B cell (primary cell): Measurements from ENCODE around the gene KIRREL3. TPM values are rescaled to one million over a fixed set of nuclear protein-coding genes. Genes with fewer than 3 reads are reported as not detected.

Experiments used
- ATAC-seq: fragments of 200-7000 bp; cut with Tn5 transposase; one replicate; pipeline ENCODE4 v1.10.0; 2021; ENCODE audit warnings: low read depth, mild to moderate bottlenecking, moderate number of reproducible peaks, moderate library complexity
- CTCF ChIA-PET: fragments of 350-600 bp; sonication (Branson Sonifier 250); formaldehyde crosslinking; loops from one replicate; lab custom pipeline; 2021; ENCODE audit warnings: antibody characterized with exemption, inconsistent platforms; lab: Charles Lee
- POLR2A ChIA-PET: fragments of 350-600 bp; sonication (Branson Sonifier 250); formaldehyde crosslinking; loops from one replicate; lab custom pipeline; 2021; ENCODE audit warnings: antibody characterized with exemption; lab: Charles Lee
- DNase-seq: peaks from one replicate; pipeline ENCODE4 v3.0.0; 2013
- H2AFZ ChIP-seq: 2 replicates; pipeline ENCODE4 v1.6.1; 2012; ENCODE audit warnings: mild to moderate bottlenecking, low read depth, low read length; ENCODE audit not compliant: insufficient read depth, poor library complexity, severe bottlenecking
- H3K27ac ChIP-seq, 2 donors: 1 replicate in 1 of 2; 2 replicates in 1 of 2; pipeline ENCODE4 v1.5.1; 2012 to 2013; ENCODE audit warnings: low read length in 2 of 2, mild to moderate bottlenecking in 2 of 2, moderate library complexity in 1 of 2
- H3K27me3 ChIP-seq, 4 experiments: fragments of 200-600 bp in 1 of 4; sonication (generic) in 1 of 4; replicated peaks in 1 of 4; 1 replicate in 2 of 4; 2 replicates in 2 of 4; pipeline versions ENCODE4 v1.6.1 to v1.7.0; 2013 to 2016; ENCODE audit warnings: low read length in 3 of 4, mild to moderate bottlenecking in 2 of 4, mixed read lengths in 1 of 4, moderate library complexity in 1 of 4; ENCODE audit not compliant: insufficient read depth in 4 of 4, control insufficient read depth in 3 of 4; ENCODE audit errors: control extremely low read depth in 1 of 4
- H3K36me3 ChIP-seq, 2 experiments: replicated peaks in 1 of 2; 1 replicate in 1 of 2; 2 replicates in 1 of 2; pipeline versions ENCODE4 v1.6.1 to v1.7.1; 2013; ENCODE audit warnings: low read length in 1 of 2; ENCODE audit not compliant: insufficient read depth in 2 of 2, control insufficient read depth in 1 of 2; ENCODE audit errors: control extremely low read depth in 1 of 2, extremely low read depth in 1 of 2
- H3K4me1 ChIP-seq, 2 donors: fragments of 200-600 bp in 1 of 2; sonication (generic) in 1 of 2; 1 replicate in 1 of 2; 2 replicates in 1 of 2; pipeline versions ENCODE4 v1.5.1 to v1.6.1; 2013 to 2017; ENCODE audit warnings: low read length in 2 of 2; ENCODE audit not compliant: control insufficient read depth in 2 of 2, insufficient read depth in 2 of 2
- H3K4me2 ChIP-seq: replicated peaks from 2 replicates; pipeline ENCODE3; 2012; ENCODE audit warnings: mild to moderate bottlenecking, low read depth, low read length; ENCODE audit not compliant: poor library complexity, severe bottlenecking
- H3K4me3 ChIP-seq, 5 experiments: fragments of 200-600 bp in 1 of 5; sonication (generic) in 1 of 5; 1 replicate in 3 of 5; 2 replicates in 2 of 5; pipeline versions ENCODE4 v1.5.1 to v1.7.0; 2011 to 2016; ENCODE audit warnings: low read length in 4 of 5, mild to moderate bottlenecking in 4 of 5, low read depth in 2 of 5, control low read depth in 1 of 5, moderate library complexity in 1 of 5; ENCODE audit not compliant: insufficient read depth in 1 of 5; ENCODE audit errors: control extremely low read depth in 1 of 5, extremely low read depth in 1 of 5
- H3K79me2 ChIP-seq: fragments of 200-600 bp; sonication (generic); one replicate; pipeline ENCODE4 v1.6.0; 2016; ENCODE audit warnings: low read length; ENCODE audit not compliant: control insufficient read depth, insufficient read depth
- H3K9ac ChIP-seq: fragments of 200-600 bp; sonication (generic); 2 replicates; pipeline ENCODE4 v1.6.1; 2017; ENCODE audit warnings: mild to moderate bottlenecking, low read length, moderate library complexity
- H3K9me3 ChIP-seq, 3 donors: one replicate each; pipeline versions ENCODE4 v1.6.1 to v1.7.1; 2013; ENCODE audit warnings: low read length in 2 of 3; ENCODE audit not compliant: control insufficient read depth in 2 of 3, insufficient read depth in 1 of 3; ENCODE audit errors: control extremely low read depth in 1 of 3
- H4K20me1 ChIP-seq: 2 replicates; pipeline ENCODE4 v1.6.0; 2012; ENCODE audit warnings: mild to moderate bottlenecking, low read length; ENCODE audit not compliant: insufficient read depth, control insufficient read depth, poor library complexity, severe bottlenecking
- H3K27ac Mint-ChIP-seq: one replicate; pipeline ENCODE4 v1.8.0; 2021; ENCODE audit warnings: mixed read lengths
- H3K27me3 Mint-ChIP-seq: one replicate; pipeline ENCODE4 v1.8.0; 2021; ENCODE audit warnings: mixed read lengths
- H3K4me1 Mint-ChIP-seq: one replicate; pipeline ENCODE4 v1.8.0; 2021; ENCODE audit warnings: mixed read lengths
- H3K4me3 Mint-ChIP-seq: one replicate; pipeline ENCODE4 v1.8.0; 2021; ENCODE audit warnings: mixed read lengths
- H3K9me3 Mint-ChIP-seq: one replicate; pipeline ENCODE4 v1.8.0; 2022; ENCODE audit warnings: mixed read lengths; ENCODE audit not compliant: insufficient read depth
- CTCF ChIP-seq: fragments of 200-600 bp; IDR thresholded peaks from one replicate; pipeline ENCODE4 v1.8.0; 2022; ENCODE audit warnings: antibody characterized with exemption, mild to moderate bottlenecking
- EZH2 ChIP-seq: IDR thresholded peaks from 2 replicates; pipeline ENCODE4 v1.6.1; 2012; ENCODE audit warnings: borderline replicate concordance, low read depth, mild to moderate bottlenecking, moderate library complexity, low read length; ENCODE audit not compliant: insufficient read depth, poor library complexity, severe bottlenecking
- WGBS: methylation state at CpG from one replicate; pipeline ENCODE4 v1.1.5; 2013; ENCODE audit warnings: missing lambda C conversion rate; ENCODE audit not compliant: insufficient coverage; 5-methylcytosine and 5-hydroxymethylcytosine counted together
- intact Hi-C: fragments of 100-400 bp; cut with micrococcal nuclease; formaldehyde crosslinking; loops from one replicate; pipeline ENCODE4 v1.10.0; 2022
- polyA plus RNA-seq: library from polyadenylated mRNA; depleted of rRNA; stranded (reverse); fragments of >200 nt; gene quantifications from 2 replicates; pipeline ENCODE4 v1.2.3, GENCODE V29; 2012
- total RNA-seq, 2 donors: library from RNA; stranded (reverse); fragments of 120-200 nt in 1 of 2; gene quantifications; 1 replicate in 1 of 2; 2 replicates in 1 of 2; pipeline versions ENCODE4 v1.2.3 to v1.2.4, GENCODE V29; 2013 to 2022

KIRREL3 gene
- total and polyA plus RNA-seq, 2 donors (not counting 1 experiment from before 2014, with no cell fraction given), result not detected

GRCh38 chr11:126380909-126381308 lies 619.7 kb downstream of the KIRREL3 start:
- Histone ChIP-seq H3K4me3 (no peak overlapping the region), H3K27me3 (no peaks in the 10 kb centered on the region), H2AFZ (no peak overlapping the region), H3K79me2 (no peaks in the 10 kb centered on the region), H4K20me1 (no peaks in the 10 kb centered on the region), H3K36me3 (no peaks in the 10 kb centered on the region), H3K4me2 (no peak overlapping the region), H3K27ac (no peak overlapping the region), H3K4me1 (no peaks in the 10 kb centered on the region), H3K9ac (no peak overlapping the region), H3K9me3 (no peaks in the 10 kb centered on the region)
- DNase-seq (no peak), ATAC-seq (no peak)
- intact Hi-C loops, result no loop called here
- H3K4me3 Mint-ChIP-seq, result no peak overlapping the region
- H3K4me1 Mint-ChIP-seq, result no peaks in the 10 kb centered on the region
- TF ChIP-seq CTCF (no peak), EZH2 (no peak)
- WGBS, result 90% methylated on average over 4 of the region's 4 CpGs
- CTCF ChIA-PET, result no interaction called here
- H3K27ac Mint-ChIP-seq, result no peak overlapping the region
- H3K27me3 Mint-ChIP-seq, result no peaks in the 10 kb centered on the region
- POLR2A ChIA-PET, result no interaction called here
- no peaks in the 10 kb centered on the region for H3K9me3 Mint-ChIP-seq

- Histone ChIP-seq H3K9me3 (no peaks in the 10 kb centered on the region), H3K9ac (no peak overlapping the region), H3K4me1 (no peaks in the 10 kb centered on the region), H3K36me3 (no peaks in the 10 kb centered on the region), H3K4me3 (no peak overlapping the region), H3K27me3 (no peaks in the 10 kb centered on the region), H3K4me2 (no peak overlapping the region), H3K27ac (no peak overlapping the region), H3K79me2 (no peaks in the 10 kb centered on the region), H2AFZ (no peak overlapping the region), H4K20me1 (no peaks in the 10 kb centered on the region)
- 95% methylated on average over 2 of the region's 4 CpGs for WGBS
- no peak for DNase-seq
- ATAC-seq, result no peak
- intact Hi-C loops, result no loop called here
- no peaks in the 10 kb centered on the region for H3K27me3 Mint-ChIP-seq
- H3K27ac Mint-ChIP-seq, result no peak overlapping the region
- TF ChIP-seq CTCF (no peak), EZH2 (no peak)
- no peaks in the 10 kb centered on the region for H3K4me1 Mint-ChIP-seq
- H3K4me3 Mint-ChIP-seq, result no peak overlapping the region
- H3K9me3 Mint-ChIP-seq, result no peaks in the 10 kb centered on the region
- CTCF ChIA-PET, result no interaction called here
- POLR2A ChIA-PET, result no interaction called here
Observed at GRCh38 chr11:126378763-126379162, 621.8 kb downstream of the KIRREL3 start.
